Measurements from ENCODE around the gene OGG1. TPM values are rescaled to one million over a fixed set of nuclear protein-coding genes. Genes with fewer than 3 reads are reported as not detected.

Gene OGG1
- total and polyA plus RNA-seq, 10 of the 15 experiments (the other 5 are each of a cell fraction or from before 2014, with no cell fraction given), result 4.8 to 38.8 (median 27.2) TPM

DNA sequence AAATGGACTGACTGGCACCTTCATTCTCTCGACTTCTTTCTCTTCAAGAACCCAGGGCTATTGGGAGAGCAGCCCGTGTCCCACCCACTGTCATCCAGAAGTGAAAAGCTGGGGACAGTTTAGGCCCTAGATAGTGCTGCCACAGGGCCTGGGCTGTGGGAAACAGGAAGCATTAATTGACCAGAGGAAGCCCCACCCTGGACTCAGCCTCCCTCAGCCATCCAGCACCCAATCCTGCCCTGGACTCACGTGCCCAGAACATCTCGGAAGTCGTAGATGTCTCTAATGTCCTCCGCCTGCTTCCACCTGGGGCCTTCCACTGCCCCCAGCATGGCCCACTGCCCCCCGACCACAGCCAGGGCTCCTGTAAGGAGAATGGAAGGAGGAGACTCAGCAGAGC is 17.7 kb downstream of the OGG1 start (continued):
- TF ChIP-seq, protein P1, sequence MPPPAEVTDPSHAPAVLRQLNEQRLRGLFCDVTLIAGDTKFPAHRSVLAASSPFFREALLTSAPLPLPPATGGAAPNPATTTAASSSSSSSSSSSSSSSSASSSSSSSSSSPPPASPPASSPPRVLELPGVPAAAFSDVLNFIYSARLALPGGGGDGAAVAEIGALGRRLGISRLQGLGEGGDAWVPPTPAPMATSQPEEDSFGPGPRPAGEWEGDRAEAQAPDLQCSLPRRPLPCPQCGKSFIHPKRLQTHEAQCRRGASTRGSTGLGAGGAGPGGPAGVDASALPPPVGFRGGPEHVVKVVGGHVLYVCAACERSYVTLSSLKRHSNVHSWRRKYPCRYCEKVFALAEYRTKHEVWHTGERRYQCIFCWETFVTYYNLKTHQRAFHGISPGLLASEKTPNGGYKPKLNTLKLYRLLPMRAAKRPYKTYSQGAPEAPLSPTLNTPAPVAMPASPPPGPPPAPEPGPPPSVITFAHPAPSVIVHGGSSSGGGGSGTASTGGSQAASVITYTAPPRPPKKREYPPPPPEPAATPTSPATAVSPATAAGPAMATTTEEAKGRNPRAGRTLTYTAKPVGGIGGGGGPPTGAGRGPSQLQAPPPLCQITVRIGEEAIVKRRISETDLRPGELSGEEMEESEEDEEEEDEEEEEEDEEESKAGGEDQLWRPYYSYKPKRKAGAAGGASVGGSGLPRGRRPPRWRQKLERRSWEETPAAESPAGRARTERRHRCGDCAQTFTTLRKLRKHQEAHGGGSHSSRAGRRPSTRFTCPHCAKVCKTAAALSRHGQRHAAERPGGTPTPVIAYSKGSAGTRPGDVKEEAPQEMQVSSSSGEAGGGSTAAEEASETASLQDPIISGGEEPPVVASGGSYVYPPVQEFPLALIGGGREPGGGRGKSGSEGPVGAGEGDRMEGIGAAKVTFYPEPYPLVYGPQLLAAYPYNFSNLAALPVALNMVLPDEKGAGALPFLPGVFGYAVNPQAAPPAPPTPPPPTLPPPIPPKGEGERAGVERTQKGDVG (CRISPR knock-in tag; IDR thresholded peaks at IDR 0.05), result no peak
- TF ChIP-seq TCF3 (IDR thresholded peaks at IDR 0.05; ENCODE audit: borderline replicate concordance, insufficient read depth, low read depth, low read length), result no peak
- TF ChIP-seq CHD1 (IDR thresholded peaks at IDR 0.05; ENCODE audit: low read depth, low read length), result no peak
- TF ChIP-seq TAF1 (IDR thresholded peaks at IDR 0.05; ENCODE audit: borderline replicate concordance, low read depth, low read length), result no peak

GRCh38 chr3:9768141-9768775 is 18.5 kb downstream of the OGG1 start:
- ChIA-PET SMC1A (ENCODE audit: uncharacterized antibody, unreplicated experiment) (interaction anchor here (1.0 kb wide), 1 partner anchor 15 kb away, joined by 3 read pairs; no protein-coding TSS in a partner anchor), CTCF (interaction anchor here (0.6 kb wide), 1 partner anchor 823 kb away, joined by 4 read pairs; no protein-coding TSS in a partner anchor), RAD21 (ENCODE audit: unreplicated experiment) (no interaction called here), POLR2A (interaction anchor here (0.9 kb wide), 1 partner anchor 14 kb away, joined by 3 read pairs; no protein-coding TSS in a partner anchor)
- H3K9me3 ChIP-seq (replicated peaks; ENCODE audit: control insufficient read depth, insufficient read depth, low read length), result no peaks in the 10 kb centered on the region
- peaks cover 0 to 2% of the 10 kb centered on the region in 2 experiments; a peak in 3 of 4 replicates for H3K27me3 ChIP-seq (replicated peaks in 1 of 2; ENCODE audit: control insufficient read depth in 2 of 2, insufficient read depth in 2 of 2, low read length in 1 of 2)
- no peak overlapping the region for H2AFZ ChIP-seq (ENCODE audit: control insufficient read depth, low read depth, low read length)
- BruUV-seq (replicated peaks), result no TSS peak
- intact Hi-C loops (cut with micrococcal nuclease; ENCODE audit: unreplicated experiment), result no loop called here
- no peaks in the 10 kb centered on the region for H3K36me3 ChIP-seq (ENCODE audit: control insufficient read depth in 2 of 2, insufficient read depth in 2 of 2, low read length in 1 of 2)
- FAIRE-seq (no peak), DNase-seq (ENCODE audit: low read depth, low spot score) (no peak), ATAC-seq (no peak)
- no peaks in the 10 kb centered on the region; the same call in 1 of the 2 replicates for H3K4me1 ChIP-seq (ENCODE audit: control insufficient read depth, insufficient read depth, low read length)
- H3K27ac ChIP-seq (ENCODE audit: control insufficient read depth, insufficient read depth), result no peak overlapping the region
- in situ Hi-C loops (cut with MboI), result no loop called here
- TF ChIP-seq STAT1 (conservative IDR thresholded peaks at IDR 0.05) (no peak), BHLHE40 (IDR thresholded peaks at IDR 0.05; ENCODE audit: borderline replicate concordance in 1 of 2, low read depth in 2 of 2, low read length in 1 of 2) (no peak), SPI1 (IDR thresholded peaks at IDR 0.05; ENCODE audit: borderline replicate concordance, insufficient read depth, low read depth, low read length) (no peak), ZNF384 (IDR thresholded peaks at IDR 0.05; ENCODE audit: borderline replicate concordance, low read depth, low read length) (no peak), RB1 (IDR thresholded peaks at IDR 0.05; ENCODE audit: borderline replicate concordance) (no peak), HDAC2 (IDR thresholded peaks at IDR 0.05) (no peak)
- no peak overlapping the region for H3K4me3 ChIP-seq
- no peak overlapping the region for H3K9ac ChIP-seq (ENCODE audit: control insufficient read depth, insufficient read depth, low read length)
- no peaks in the 10 kb centered on the region for H3K79me2 ChIP-seq (ENCODE audit: control insufficient read depth, insufficient read depth, low read length)
- WGBS (ENCODE audit: insufficient coverage, insufficient replicate concordance, low lambda C conversion rate, missing lambda C conversion rate), result 66% methylated on average over 3 of the region's 6 CpGs
- H3K4me2 ChIP-seq (ENCODE audit: control insufficient read depth, insufficient read depth), result no peak overlapping the region
- no peaks in the 10 kb centered on the region for H4K20me1 ChIP-seq (ENCODE audit: control insufficient read depth, insufficient read depth)

Data from GM12878 (cell line).